K562 (cell line): Measurements from ENCODE around the gene PPFIA3. TPM values are rescaled to one million over a fixed set of nuclear protein-coding genes. Genes with fewer than 3 reads are reported as not detected.
A peak's percentile ranks its signal among the peaks of the same experiment; 100 is the strongest.

Source experiments
- ARID2 ChIP-seq: fragments of 450-650 bp; IDR thresholded peaks from 2 replicates; pipeline ENCODE4 v1.6.1; 2017; ENCODE audit warnings: antibody characterized with exemption, mild to moderate bottlenecking
- BHLHE40 ChIP-seq: IDR thresholded peaks from 2 replicates; pipeline ENCODE4 v1.6.1; 2011; ENCODE audit warnings: low read length, improper control_type of control experiment
- CBX3 ChIP-seq, 2 experiments: IDR thresholded peaks; 1 replicate in 1 of 2; 2 replicates in 1 of 2; pipeline ENCODE4 v1.6.1; 2012; ENCODE audit warnings: inconsistent platforms in 2 of 2, low read length in 2 of 2, borderline replicate concordance in 1 of 2, control low read depth in 1 of 2
- CCNT2 ChIP-seq: IDR thresholded peaks from 2 replicates; pipeline ENCODE4 v1.6.1; 2011; ENCODE audit warnings: borderline replicate concordance, low read depth, mild to moderate bottlenecking, moderate library complexity, mixed read lengths, low read length; ENCODE audit not compliant: insufficient read length; ENCODE audit errors: extremely low read depth
- CTBP1 ChIP-seq: fragments of 450-650 bp; IDR thresholded peaks from 2 replicates; pipeline ENCODE4 v1.6.1; 2016; ENCODE audit warnings: borderline replicate concordance
- E2F1 ChIP-seq: sonication (generic); formaldehyde crosslinking; IDR thresholded peaks from 2 replicates; pipeline ENCODE4 v1.8.1; 2023; ENCODE audit warnings: mild to moderate bottlenecking, missing genetic modification reagents, moderate library complexity
- ERF ChIP-seq: fragments of 450-650 bp; formaldehyde crosslinking; IDR thresholded peaks from 2 replicates; pipeline ENCODE4 v1.4.0; 2020; ENCODE audit warnings: mild to moderate bottlenecking, mixed read lengths
- ESRRB ChIP-seq: fragments of 250-450 bp; sonication (Bioruptor Pico); IDR thresholded peaks from 2 replicates; pipeline ENCODE4 v1.5.0; 2020; ENCODE audit warnings: mild to moderate bottlenecking, moderate library complexity, borderline replicate concordance
- ETV5 ChIP-seq: sonication (generic); formaldehyde crosslinking; IDR thresholded peaks from 2 replicates; pipeline ENCODE4 v1.4.0; 2020; ENCODE audit warnings: low read depth, mild to moderate bottlenecking, missing genetic modification reagents
- FUS ChIP-seq: fragments of 200-400 bp; formaldehyde crosslinking; optimal IDR thresholded peaks from 2 replicates; pipeline ENCODE3; 2017; ENCODE audit warnings: low read depth, low read length
- HDAC2 ChIP-seq: fragments of 450-650 bp; IDR thresholded peaks from 2 replicates; pipeline ENCODE4 v1.6.1; 2016; ENCODE audit warnings: mild to moderate bottlenecking
- HOMEZ ChIP-seq: fragments of 250-450 bp; sonication (Bioruptor Pico); IDR thresholded peaks from 2 replicates; pipeline ENCODE4 v1.4.0; 2020; ENCODE audit warnings: mild to moderate bottlenecking, moderate library complexity
- MLLT1 ChIP-seq, 2 experiments: fragments of 450-650 bp; IDR thresholded peaks; 2 replicates each; pipeline ENCODE4 v1.6.1; 2016
- MTA2 ChIP-seq: fragments of 450-650 bp; IDR thresholded peaks from 2 replicates; pipeline ENCODE4 v1.6.1; 2016; ENCODE audit warnings: low read depth
- NFATC3 ChIP-seq: fragments of 450-650 bp; IDR thresholded peaks from 2 replicates; pipeline ENCODE4 v1.6.1; 2017; ENCODE audit warnings: mild to moderate bottlenecking
- NUFIP1 ChIP-seq: fragments of 450-650 bp; IDR thresholded peaks from 2 replicates; pipeline ENCODE4 v1.6.1; 2018; ENCODE audit not compliant: partially characterized antibody
- POLR2AphosphoS5 ChIP-seq: IDR thresholded peaks from 2 replicates; pipeline ENCODE4 v1.6.1; 2011; ENCODE audit warnings: mild to moderate bottlenecking, low read depth, low read length, moderate library complexity; ENCODE audit not compliant: control insufficient read depth, insufficient read depth
- PRPF4 ChIP-seq: fragments of 200-400 bp; formaldehyde crosslinking; IDR thresholded peaks from one replicate; pipeline ENCODE4 v1.6.1; 2017; ENCODE audit warnings: low read length, low read depth, mild to moderate bottlenecking; ENCODE audit not compliant: insufficient read depth, poor library complexity, severe bottlenecking
- SMAD4 ChIP-seq: fragments of 250-450 bp; sonication (Bioruptor Pico); conservative IDR thresholded peaks from 2 replicates; pipeline ENCODE4 v1.8.0; 2021; ENCODE audit warnings: inconsistent platforms, mild to moderate bottlenecking, moderate library complexity
- SUPT5H ChIP-seq: fragments of 450-650 bp; IDR thresholded peaks from 2 replicates; pipeline ENCODE4 v1.6.1; 2016
- ZNF668 ChIP-seq: fragments of 250-450 bp; sonication (Bioruptor Pico); IDR thresholded peaks from 2 replicates; pipeline ENCODE4 v1.8.0; 2022; ENCODE audit warnings: mild to moderate bottlenecking, inconsistent platforms
- ZNF76 ChIP-seq: fragments of 250-450 bp; sonication (Bioruptor Pico); IDR thresholded peaks from 2 replicates; pipeline ENCODE4 v1.4.0; 2020; ENCODE audit warnings: mild to moderate bottlenecking, moderate library complexity, borderline replicate concordance
- polyA plus RNA-seq, 8 experiments: library from polyadenylated mRNA; depleted of rRNA in 4 of 8; stranded (reverse) in 5 of 8; unstranded in 3 of 8; fragments of >200 nt; fragmentation: Nextera tagmentation in 2 of 8; fragmentation: Illumina TruSeq in 1 of 8; extraction: Ambion mirVana in 2 of 8; extraction: Trizol in 1 of 8; gene quantifications; 2 replicates each; pipeline versions ENCODE4 v1.2.1 to v1.2.3, GENCODE V29; 2011 to 2014; ENCODE audit warnings: inconsistent platforms in 1 of 8, missing spikeins in 1 of 8
- total RNA-seq, 7 experiments: library from RNA; depleted of rRNA in 6 of 7; stranded (reverse); fragments of >200 nt in 6 of 7; fragmentation: Illumina TruSeq in 2 of 7; extraction: Trizol in 2 of 7; gene quantifications; 2 replicates each; pipeline versions ENCODE4 v1.2.1 to v1.2.3, GENCODE V29; 2011 to 2021; ENCODE audit warnings: low replicate concordance in 1 of 7

PPFIA3 gene
- total and polyA plus RNA-seq, 9 of the 15 experiments (the other 6 are each of a cell fraction or from before 2014, with no cell fraction given), result 0.10 to 53.0 (median 17.6) TPM

- TF ChIP-seq E2F1 (CRISPR knock-in tag), result no peak
- TF ChIP-seq ERF, result peak; percentile 89; the same call in 1 of the 2 replicates
- peak; percentile 93 for TF ChIP-seq SUPT5H
- peak; percentile 91 for TF ChIP-seq POLR2AphosphoS5
- TF ChIP-seq NFATC3, result no peak
- TF ChIP-seq ETV5 (CRISPR knock-in tag), result peak; percentile 74; the same call in 1 of the 2 replicates
- 0 out of 2 replicates have a peak, but pooled peaks have one; percentile 41 for TF ChIP-seq ARID2
- 0 out of 2 replicates have a peak, but pooled peaks have one; percentile 26 for TF ChIP-seq ZNF76
- peak; percentile 24 for TF ChIP-seq CCNT2
- TF ChIP-seq CBX3 (IDR thresholded peaks at IDR 0.05; ENCODE audit: borderline replicate concordance in 1 of 2, low read length in 2 of 2), result no peak
- peak; percentile 28; the same call in 1 of the 2 replicates for TF ChIP-seq MTA2
- peak; percentile 70; the same call in 1 of the 2 replicates for TF ChIP-seq SMAD4
- TF ChIP-seq HOMEZ, result no peak
- TF ChIP-seq ESRRB (CRISPR knock-in tag), result peak; percentile 18; the same call in 1 of the 2 replicates
- peak; percentile 50 to 73 for TF ChIP-seq MLLT1 (IDR thresholded peaks at IDR 0.05)
- TF ChIP-seq CTBP1, result peak; percentile 34; the same call in 1 of the 2 replicates
- TF ChIP-seq PRPF4, result no peak
- TF ChIP-seq ZNF668, result no peak
- TF ChIP-seq HDAC2, result no peak
- TF ChIP-seq BHLHE40, result no peak
- TF ChIP-seq FUS, result no peak
- no peak for TF ChIP-seq NUFIP1
Observed at GRCh38 chr19:49157445-49158224, 38.3 kb downstream of the PPFIA3 start, which contains the start of gene TRPM4 (continued).
